Panc1 (cell line): Measurements from ENCODE around the gene MR1.

Experiments
- SIN3A ChIP-seq: IDR thresholded peaks from 2 replicates; pipeline ENCODE4 v1.6.1; 2012; ENCODE audit warnings: low read depth, mild to moderate bottlenecking, low read length, moderate library complexity, borderline replicate concordance; ENCODE audit not compliant: insufficient read depth
- TF ChIP-seq, protein P1 (sequence below): fragments of 450-650 bp; IDR thresholded peaks from 2 replicates; pipeline ENCODE4 v1.5.1; 2017; ENCODE audit warnings: mild to moderate bottlenecking

DNA sequence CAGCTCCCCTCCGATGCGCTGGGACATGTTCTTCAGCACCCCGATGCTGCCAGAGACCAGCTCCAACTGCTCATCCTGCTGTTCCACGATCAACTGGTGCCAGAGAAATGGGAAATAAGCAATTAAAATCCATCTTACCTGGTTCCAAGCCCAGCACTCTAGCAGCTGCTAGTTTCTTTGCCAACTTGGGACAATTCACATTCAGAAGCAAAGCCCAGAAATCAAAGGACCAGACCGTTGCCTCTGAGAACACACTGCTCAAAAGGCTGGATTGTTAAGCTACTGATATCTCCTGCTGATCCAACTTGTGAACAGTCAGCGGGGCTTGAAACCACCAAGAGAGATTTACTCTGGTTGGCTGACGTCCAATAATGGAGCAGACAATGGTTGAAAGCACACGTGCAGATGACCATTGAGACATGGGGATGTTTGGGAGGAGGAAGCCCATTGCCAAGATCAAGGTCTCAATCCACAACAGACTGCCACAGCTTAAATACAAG, 45.5 kb upstream of the MR1 start:
- TF ChIP-seq, protein P1, sequence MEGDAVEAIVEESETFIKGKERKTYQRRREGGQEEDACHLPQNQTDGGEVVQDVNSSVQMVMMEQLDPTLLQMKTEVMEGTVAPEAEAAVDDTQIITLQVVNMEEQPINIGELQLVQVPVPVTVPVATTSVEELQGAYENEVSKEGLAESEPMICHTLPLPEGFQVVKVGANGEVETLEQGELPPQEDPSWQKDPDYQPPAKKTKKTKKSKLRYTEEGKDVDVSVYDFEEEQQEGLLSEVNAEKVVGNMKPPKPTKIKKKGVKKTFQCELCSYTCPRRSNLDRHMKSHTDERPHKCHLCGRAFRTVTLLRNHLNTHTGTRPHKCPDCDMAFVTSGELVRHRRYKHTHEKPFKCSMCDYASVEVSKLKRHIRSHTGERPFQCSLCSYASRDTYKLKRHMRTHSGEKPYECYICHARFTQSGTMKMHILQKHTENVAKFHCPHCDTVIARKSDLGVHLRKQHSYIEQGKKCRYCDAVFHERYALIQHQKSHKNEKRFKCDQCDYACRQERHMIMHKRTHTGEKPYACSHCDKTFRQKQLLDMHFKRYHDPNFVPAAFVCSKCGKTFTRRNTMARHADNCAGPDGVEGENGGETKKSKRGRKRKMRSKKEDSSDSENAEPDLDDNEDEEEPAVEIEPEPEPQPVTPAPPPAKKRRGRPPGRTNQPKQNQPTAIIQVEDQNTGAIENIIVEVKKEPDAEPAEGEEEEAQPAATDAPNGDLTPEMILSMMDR: no peak
- TF ChIP-seq SIN3A: no peak
